SH-SY5Y (cell line): ENCODE data around the gene PRKCZ.

Experiments used
- GATA2 ChIP-seq: IDR thresholded peaks from 2 replicates; pipeline ENCODE4 v1.6.1; 2011; ENCODE audit warnings: mild to moderate bottlenecking, low read depth, low read length
- GATA3 ChIP-seq: IDR thresholded peaks from 2 replicates; pipeline ENCODE4 v1.6.1; 2011; ENCODE audit warnings: low read depth, mild to moderate bottlenecking, low read length, moderate library complexity

DNA sequence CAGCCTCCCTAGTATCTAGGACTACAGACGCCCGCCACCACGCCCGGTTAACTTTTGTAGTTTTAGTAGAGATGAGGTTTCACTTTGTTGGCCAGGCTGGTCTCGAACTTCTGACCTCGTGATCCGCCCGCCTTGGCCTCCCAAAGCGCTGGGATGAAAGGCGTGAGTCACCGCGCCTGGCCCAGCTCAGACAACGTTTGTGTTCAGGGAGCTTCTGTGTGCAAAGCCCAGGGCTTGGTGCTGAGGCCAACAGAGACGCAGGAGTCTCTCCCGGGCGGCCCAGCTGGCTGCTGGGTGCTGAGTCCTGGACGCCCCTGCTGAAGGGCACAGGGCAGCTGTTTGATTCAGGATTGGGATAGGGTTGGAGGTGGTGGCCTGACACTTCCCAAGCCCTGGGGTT, 3.0 kb downstream of the PRKCZ start:
- no peak for TF ChIP-seq GATA3
- TF ChIP-seq GATA2 = no peak
